Measurements from ENCODE around the gene ROBO2.
"Not testable (repeated sequence)": the region's sequence is repeated elsewhere in the genome, so short reads cannot be mapped to it uniquely, and the experiment has no call there.

ROBO2 gene

DNA sequence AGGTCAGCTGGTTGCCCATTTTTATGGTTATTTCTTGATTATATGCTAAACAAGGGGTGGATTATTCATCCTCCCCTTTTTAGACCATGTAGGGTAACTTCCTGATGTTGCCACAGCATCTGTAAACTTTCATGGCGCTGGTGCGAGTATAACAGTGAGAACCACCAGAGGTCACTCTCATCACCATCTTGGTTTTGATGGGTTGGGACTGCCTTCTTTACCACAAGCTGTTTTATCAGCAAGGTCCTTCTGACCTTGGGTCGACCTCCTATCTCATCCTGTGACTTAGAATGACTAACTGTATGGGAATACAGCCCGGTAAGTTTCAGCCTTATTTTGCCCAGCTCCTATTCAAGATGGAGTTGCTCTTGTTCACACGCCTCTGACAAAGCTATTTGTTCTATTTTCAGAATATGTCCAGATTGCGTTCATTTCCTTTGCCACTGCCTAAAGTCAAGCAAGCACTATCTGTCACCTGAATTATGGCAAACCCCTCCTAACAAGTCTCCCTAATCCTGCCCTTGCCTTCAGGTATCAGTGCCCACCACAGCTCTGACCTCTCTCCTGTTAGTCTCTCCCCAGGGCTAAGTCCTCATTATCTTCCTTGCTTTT, 308.5 kb downstream of the ROBO2 start:
- no peak for DNase-seq

DNA sequence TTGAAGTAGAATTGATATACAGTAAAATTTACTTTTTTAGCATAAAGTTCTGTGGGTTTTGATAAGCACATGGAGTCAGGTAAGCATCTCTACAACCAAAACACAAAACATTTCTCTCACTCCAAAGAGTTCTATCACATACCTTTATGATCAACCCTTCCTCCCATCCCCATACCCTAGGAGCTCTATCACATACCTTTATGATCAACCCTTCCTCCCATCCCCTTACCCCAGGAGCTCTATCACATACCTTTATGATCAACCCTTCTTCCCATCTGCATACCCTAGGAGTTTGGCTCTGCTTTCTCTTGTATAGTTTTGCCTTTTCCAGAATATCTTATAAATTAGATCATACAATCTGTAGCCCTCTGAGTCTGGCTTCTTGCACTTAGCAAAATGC, 315.1 kb downstream of the ROBO2 start:
- no peak for DNase-seq

DNA sequence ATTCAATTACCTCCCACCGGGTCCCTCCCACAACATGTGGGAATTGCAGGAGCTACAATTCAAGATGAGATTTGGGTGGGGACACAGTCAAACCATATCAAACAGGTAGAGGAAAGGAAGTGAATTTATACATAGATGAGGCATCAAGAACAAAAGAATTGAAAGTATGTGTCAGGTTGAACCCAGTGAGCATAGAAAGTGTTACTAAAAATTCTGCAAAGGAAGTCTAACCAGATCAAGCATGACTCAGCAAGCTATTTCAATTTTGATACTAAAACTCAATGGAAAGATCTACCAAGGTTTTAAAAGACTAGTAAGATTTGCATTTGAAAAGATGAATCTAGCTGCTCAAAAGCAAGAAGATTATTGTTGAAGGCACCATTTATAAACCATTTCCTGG, 323.0 kb downstream of the ROBO2 start:
- DNase-seq = no peak

- no peak for DNase-seq
Measured at GRCh38 chr3:77365152-77365551, 325.3 kb downstream of the ROBO2 start.

DNA sequence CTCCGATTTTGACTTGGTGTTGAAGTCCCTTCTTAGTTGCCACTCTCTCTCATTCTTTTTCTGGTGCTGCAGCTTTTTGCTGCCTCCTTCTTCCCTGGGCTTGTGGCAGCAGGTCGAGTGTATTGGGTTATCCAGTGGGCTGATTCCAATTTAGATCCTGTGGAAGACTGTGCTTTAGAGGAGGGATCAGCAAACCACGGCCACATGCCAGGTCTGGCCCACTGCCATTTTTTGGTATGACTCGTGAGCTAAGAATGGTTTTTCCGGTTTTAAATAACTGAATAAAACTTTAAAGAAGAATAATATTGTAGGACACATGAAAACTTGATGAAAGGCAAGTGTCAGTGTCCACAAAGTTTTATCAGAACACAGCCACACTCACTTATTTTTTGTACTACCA, 330.5 kb downstream of the ROBO2 start:
- no peak for DNase-seq

DNA sequence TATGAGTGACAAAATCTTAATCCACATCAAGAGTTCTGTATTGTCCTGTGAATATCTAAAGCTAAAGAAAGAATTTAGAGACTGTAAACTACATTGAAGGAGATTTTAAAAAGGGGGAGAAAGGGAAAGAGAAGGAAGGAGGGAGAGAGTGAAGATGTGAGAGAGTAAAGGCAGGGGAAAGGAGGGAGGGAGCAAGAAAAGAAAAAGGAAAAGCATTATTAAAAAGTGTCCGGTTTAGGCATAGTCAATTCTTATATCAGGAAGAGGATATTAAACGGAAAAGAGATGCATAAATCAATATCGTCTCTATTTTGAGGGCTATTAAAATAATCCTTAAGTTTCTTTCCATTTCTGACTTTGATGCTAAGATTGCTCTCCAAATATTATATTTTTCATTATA, 332.1 kb downstream of the ROBO2 start:
- DNase-seq = no peak

DNA sequence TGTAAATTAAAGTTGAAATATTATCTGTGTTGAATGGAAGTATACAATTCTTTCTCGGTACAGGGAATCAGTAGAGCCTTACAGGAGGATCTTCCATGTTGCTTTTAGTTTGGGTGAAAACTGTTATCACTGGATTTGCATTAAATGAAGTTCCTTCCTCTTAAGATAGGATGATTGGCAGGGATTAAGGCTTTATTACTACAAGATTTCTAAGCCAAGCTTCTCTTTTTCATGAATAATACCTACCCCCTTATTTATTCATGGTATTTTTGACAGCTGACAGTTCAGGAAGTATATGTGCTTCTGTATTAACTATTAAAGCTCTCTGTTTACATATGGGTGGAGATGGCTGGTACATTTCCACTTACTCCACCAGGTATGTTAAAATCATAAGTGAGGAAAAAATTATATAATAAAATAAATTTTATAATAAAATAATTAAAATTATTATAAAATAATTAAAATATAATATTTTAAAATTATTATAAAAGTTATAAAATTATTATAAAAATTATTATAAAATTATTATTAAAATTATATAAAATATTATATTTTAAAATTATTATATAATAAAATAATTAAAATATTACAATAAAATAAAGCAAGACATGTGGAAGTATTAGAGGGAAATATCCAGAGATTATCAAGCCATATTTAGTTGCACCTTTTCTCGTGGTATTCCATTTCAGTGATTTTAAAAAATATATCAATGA, 332.9 kb downstream of the ROBO2 start:
- DNase-seq = no peak

DNA sequence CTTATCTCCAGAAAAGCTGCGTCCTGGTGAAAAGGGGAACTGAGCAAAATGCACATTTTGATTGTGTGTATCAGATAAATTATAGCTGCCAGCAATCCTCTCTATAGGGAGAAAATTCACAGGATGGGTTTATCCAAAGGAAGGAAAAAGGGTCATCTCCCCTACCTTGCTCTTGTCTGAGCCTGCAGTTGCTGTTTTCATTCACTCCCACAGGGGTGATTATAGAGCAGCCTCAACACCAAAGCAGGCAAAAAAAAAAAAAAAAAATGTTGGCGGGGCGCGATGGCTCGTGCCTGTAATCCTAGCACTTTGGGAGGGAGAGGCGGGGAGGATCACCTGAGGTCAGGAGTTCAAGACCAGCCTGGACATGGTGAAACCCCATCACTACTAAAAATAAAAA, 333.7 kb downstream of the ROBO2 start:
- DNase-seq = no peak

- no peak for DNase-seq
Measured at GRCh38 chr3:77376511-77376910, 336.6 kb downstream of the ROBO2 start.

DNA sequence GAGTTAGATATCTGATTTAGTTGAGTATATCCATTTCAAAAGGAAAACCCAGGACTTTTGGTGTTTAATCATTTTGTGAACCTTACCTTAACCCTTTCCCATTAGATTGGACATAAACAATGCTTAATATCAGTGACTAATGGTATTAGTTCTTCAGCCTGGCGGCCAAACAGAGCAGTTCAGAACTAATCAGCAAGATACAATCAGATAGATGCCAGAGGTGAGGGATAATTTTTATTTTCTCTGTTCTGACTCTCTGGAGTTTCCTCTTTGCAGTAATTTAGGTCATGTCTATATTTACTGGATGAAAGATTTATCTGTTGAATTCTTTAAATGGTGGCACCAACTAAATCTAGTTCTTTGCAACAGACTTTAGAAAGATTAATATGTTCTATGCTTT, 337.8 kb downstream of the ROBO2 start:
- no peak for DNase-seq

GRCh38 chr3:77380136-77380535, 340.2 kb downstream of the ROBO2 start:
- no peak for DNase-seq

DNA sequence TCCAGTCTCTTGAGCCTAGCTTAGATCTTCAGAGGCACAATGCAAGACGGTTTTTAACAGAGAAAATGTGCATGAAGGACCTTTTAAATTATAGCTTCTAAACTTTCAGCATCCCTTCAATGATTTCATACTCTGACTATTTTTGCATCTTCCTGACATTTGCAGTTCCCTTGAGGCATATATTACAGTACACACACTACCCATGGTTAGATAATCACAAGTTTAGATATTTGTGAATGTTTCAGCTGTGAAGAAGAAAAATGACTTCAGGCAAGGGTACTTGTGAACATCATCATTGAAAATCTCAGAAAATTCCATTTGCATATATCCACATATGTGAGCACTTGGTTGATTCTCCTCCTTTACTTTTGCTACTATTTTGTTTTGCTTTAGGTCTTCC, 341.5 kb downstream of the ROBO2 start:
- no peak for DNase-seq

GRCh38 chr3:77392181-77392580, 352.3 kb downstream of the ROBO2 start:
- no peak for DNase-seq

DNA sequence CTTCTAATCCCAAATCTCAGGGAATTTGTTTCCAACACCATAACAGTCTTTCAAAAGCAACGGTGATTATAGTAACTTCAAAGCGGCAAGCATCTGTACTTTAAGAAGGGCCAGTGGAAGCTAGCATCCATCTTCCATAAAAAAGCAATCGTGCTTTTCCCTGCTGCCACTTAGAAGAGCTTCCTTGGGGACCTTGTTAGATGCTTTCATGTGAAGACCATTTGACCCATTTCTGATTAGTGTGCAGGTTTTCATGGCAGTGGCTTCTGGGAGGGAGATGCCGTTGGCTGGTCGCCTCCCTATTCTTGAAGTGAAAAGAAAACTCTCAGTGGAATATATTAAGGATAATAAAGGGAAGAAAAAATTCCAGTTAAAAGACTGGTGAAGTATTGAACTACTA, 354.1 kb downstream of the ROBO2 start:
- DNase-seq = no peak

GRCh38 chr3:77404871-77405270, 365.0 kb downstream of the ROBO2 start:
- no peak for DNase-seq

DNA sequence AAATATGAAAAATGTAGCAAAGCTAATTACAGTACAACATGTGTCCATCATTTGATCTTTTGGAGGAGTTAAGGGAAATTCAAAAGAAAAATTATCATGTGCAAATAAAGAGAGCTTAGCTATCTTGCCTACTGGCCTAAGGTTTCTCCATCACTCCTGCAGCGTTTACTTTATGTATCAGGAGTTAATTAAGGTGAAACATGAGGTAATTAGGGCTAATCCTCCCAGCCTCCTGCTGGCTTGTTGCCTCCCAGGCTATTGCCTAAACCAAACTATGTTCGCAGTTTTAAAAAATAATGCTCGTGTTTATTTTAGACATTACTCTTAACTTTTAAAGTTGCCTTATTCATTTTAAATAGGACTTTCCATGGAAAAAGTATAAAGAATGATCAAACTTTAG, 367.5 kb downstream of the ROBO2 start:
- no peak for DNase-seq

DNA sequence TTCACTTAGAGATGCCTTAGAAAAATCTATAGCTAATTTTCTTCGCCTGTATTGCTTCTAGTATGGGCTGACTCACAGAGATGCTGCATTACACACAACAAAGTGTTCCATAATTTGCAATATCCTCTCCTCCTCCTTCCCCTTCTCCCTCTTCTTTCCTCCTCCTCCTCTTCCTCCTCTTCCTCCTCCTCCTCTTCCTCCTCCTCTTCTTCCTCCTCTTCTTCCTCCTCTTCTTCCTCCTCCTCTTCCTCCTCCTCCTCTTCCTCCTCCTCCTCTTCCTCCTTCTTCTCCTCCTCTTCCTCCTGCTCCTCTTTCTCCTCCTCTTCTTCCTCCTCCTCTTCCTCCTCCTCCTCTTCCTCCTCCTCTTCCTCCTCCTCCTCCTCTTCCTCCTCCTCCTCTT, 370.4 kb downstream of the ROBO2 start:
- DNase-seq = not testable (repeated sequence)

DNA sequence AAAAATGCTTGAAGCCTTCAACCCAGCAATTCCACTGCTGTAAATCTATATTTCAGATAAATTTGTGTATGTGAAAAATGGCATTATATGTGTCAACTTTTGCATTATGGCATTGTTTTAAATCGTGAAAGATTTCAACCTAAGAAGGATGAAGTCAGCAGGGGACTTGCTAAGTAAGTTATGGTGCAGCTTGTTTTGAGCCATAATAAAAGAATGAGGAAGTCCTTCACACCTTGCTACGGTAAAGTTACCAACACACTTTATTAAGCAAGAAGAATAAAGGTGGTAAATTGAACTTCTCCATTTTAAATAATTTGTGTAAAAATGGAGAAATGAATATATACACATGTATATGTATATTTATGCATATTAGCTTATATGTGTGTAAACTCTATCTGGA, 371.4 kb downstream of the ROBO2 start:
- no peak for DNase-seq

DNA sequence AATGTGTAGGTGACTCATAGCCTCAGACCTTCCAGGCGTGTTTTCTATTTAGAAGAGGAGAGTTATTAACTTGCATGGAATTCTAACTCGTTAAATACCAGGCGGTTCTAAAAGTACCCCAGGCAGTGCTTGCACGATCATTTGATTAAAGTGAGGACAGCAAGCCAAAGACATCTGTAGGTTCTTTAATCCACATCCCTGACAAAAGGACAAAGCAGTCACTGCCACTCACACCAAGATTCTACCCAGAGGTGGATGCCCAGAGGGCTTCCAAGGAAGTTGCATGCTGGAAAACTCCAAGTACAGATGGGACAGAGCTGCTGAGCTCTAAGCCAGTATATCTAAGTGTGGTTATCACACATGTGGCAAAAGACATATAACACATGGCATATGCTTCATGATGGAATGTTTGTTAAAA, 372.1 kb downstream of the ROBO2 start:
- DNase-seq = no peak

GRCh38 chr3:77412584-77412983, 372.7 kb downstream of the ROBO2 start:
- no peak for DNase-seq

- DNase-seq = no peak
Measured at GRCh38 chr3:77414881-77415280, 375.0 kb downstream of the ROBO2 start.

- peak; percentile 57 for DNase-seq
Measured at GRCh38 chr3:77420336-77420735, 380.4 kb downstream of the ROBO2 start.

- DNase-seq = no peak
Measured at GRCh38 chr3:77421916-77422315, 382.0 kb downstream of the ROBO2 start.

DNA sequence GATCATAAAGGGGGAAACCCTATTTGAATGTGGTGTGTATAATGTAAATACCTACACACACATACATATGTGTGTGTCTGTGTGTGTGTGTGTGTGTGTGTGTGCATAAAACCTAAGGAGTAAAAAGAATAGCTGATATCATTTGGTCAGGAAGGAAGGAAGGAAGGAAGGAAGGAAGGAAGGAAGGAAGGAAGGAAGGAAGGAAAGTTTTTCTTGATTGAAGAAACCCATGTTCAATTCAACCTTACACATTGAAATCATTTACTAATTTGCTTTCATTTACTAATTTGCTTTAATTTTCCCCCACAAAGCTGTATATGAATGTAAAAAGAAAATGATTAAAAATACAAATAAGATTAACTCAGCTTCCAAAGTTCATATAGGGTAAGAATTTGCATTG, 386.6 kb downstream of the ROBO2 start:
- DNase-seq = no peak

- no peak for DNase-seq
Measured at GRCh38 chr3:77427528-77427927, 387.6 kb downstream of the ROBO2 start.

Data from SHP77 treated with DMSO at 0.1 percent for 48 hours (cell line).